OCI-LY7 (cell line): ENCODE measurements around the gene SPIB. TPM values are rescaled to one million over a fixed set of nuclear protein-coding genes. Genes with fewer than 3 reads are reported as not detected.

Experiments
- BruUV-seq: library from RNA; stranded (reverse); fragments of 400-500 nt; replicated peaks from 2 replicates; lab custom pipeline; 2021; lab: Mats Ljungman, UMichigan
- CTCF ChIA-PET: fragments of 300-600 bp; sonication (Branson Sonifier 250); formaldehyde crosslinking; loops from one replicate; lab custom pipeline; 2022; ENCODE audit warnings: antibody characterized with exemption; ENCODE audit not compliant: unreplicated experiment; lab: Charles Lee
- POLR2A ChIA-PET: fragments of 300-600 bp; sonication (Branson Sonifier 250); formaldehyde crosslinking; loops from one replicate; lab custom pipeline; 2022; ENCODE audit warnings: antibody characterized with exemption; lab: Charles Lee
- DNase-seq: peaks from one replicate; pipeline ENCODE4 v3.0.0-alpha.2; 2015; ENCODE audit warnings: low spot score
- H2AFZ ChIP-seq: fragments of 200-600 bp; sonication (generic), shearing (Covaris generic); 2 replicates; pipeline ENCODE4 v1.6.1; 2014; ENCODE audit warnings: mild to moderate bottlenecking, antibody characterized with exemption, low read length, moderate library complexity
- H3K27ac ChIP-seq: fragments of 200-600 bp; sonication (generic); 2 replicates; pipeline ENCODE4 v1.5.1; 2014; ENCODE audit warnings: mixed run types, low read depth, mild to moderate bottlenecking, moderate library complexity, low read length, inconsistent platforms; ENCODE audit not compliant: poor library complexity, severe bottlenecking
- H3K36me3 ChIP-seq: fragments of 200-600 bp; sonication (generic); 2 replicates; pipeline ENCODE4 v1.6.1; 2014; ENCODE audit warnings: mild to moderate bottlenecking, antibody characterized with exemption, low read length, moderate library complexity, mixed read lengths; ENCODE audit not compliant: insufficient read depth
- H3K4me1 ChIP-seq: fragments of 200-600 bp; sonication (generic); 2 replicates; pipeline ENCODE4 v1.5.1; 2014; ENCODE audit warnings: mild to moderate bottlenecking, low read length; ENCODE audit not compliant: insufficient read depth, poor library complexity, severe bottlenecking
- H3K4me2 ChIP-seq: fragments of 200-600 bp; sonication (generic); 2 replicates; pipeline ENCODE4 v1.6.1; 2014; ENCODE audit warnings: mild to moderate bottlenecking, low read length
- H3K4me3 ChIP-seq: fragments of 200-600 bp; sonication (generic); 2 replicates; pipeline ENCODE4 v1.5.1; 2014; ENCODE audit warnings: mild to moderate bottlenecking, low read depth, low read length; ENCODE audit not compliant: poor library complexity, severe bottlenecking
- H3K79me2 ChIP-seq: fragments of 200-600 bp; sonication (generic); 2 replicates; pipeline ENCODE4 v1.6.1; 2016; ENCODE audit warnings: low read depth, mild to moderate bottlenecking, low read length, moderate library complexity, mixed read lengths; ENCODE audit not compliant: insufficient read depth
- H3K9me2 ChIP-seq: fragments of 200-600 bp; sonication (generic); 2 replicates; pipeline ENCODE4 v1.6.1; 2016; ENCODE audit warnings: mild to moderate bottlenecking, low read length, mixed read lengths; ENCODE audit not compliant: insufficient read depth
- H3K9me3 ChIP-seq: fragments of 200-600 bp; sonication (generic); 2 replicates; pipeline ENCODE4 v1.6.1; 2014; ENCODE audit warnings: mild to moderate bottlenecking, mixed run types, low read length, mixed read lengths
- H4K20me1 ChIP-seq: fragments of 200-600 bp; sonication (generic); 2 replicates; pipeline ENCODE4 v1.6.1; 2014; ENCODE audit warnings: mild to moderate bottlenecking, antibody characterized with exemption, low read length, moderate library complexity, mixed read lengths; ENCODE audit not compliant: insufficient read depth
- EZH2phosphoT487 ChIP-seq: fragments of 200-600 bp; sonication (generic); IDR thresholded peaks from 2 replicates; pipeline ENCODE4 v1.6.1; 2018; ENCODE audit warnings: low read depth, borderline replicate concordance, mild to moderate bottlenecking, mixed run types, antibody characterized with exemption, low read length, moderate library complexity, mixed read lengths
- intact Hi-C: fragments of 100-400 bp; cut with micrococcal nuclease; formaldehyde crosslinking; loops from one replicate; pipeline ENCODE4 v1.10.0; 2022; ENCODE audit not compliant: unreplicated experiment
- total RNA-seq, 2 experiments: library from RNA; depleted of rRNA in 1 of 2; stranded (reverse); fragments of >200 nt in 1 of 2; shearing (Covaris generic) in 1 of 2; gene quantifications; 2 replicates each; pipeline ENCODE4 v1.2.3, GENCODE V29; 2014 to 2022
- TF ChIP-seq, protein P1 (sequence below): fragments of 200-600 bp; sonication (generic); conservative IDR thresholded peaks from 2 replicates; pipeline ENCODE4 v1.5.1; 2014; ENCODE audit warnings: mild to moderate bottlenecking, antibody characterized with exemption, low read length, moderate library complexity, mixed read lengths

Gene SPIB
- total RNA-seq, 2 experiments from 2014 or later: 99.4 to 145 TPM

DNA sequence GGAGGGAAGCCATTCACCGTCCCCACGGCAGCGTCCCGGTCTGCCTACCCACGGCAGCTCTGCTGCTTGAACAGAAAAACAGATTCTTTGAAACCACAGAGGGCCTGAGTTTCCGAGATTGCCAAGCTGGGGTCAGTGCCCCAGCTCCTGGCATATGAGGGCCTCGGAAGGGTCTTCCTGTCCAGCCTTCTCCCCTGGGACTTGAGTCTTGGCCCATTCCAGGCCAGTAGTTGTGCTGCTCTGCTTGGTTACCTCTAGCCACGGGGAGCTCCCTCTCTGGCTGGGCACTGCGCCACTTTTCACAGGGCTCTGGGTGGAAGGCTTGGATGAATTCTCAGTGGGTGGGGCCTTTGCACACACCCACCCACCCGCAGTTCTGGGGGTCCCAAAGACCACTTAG is 8.6 kb upstream of the SPIB start:
- Histone ChIP-seq H3K4me3 (no peak overlapping the region), H2AFZ (no peak overlapping the region), H3K4me1 (peaks cover 13% of the 10 kb centered on the region), H3K36me3 (peaks cover 87% of the 10 kb centered on the region), H3K9me2 (no peaks in the 10 kb centered on the region), H3K27ac (no peak overlapping the region), H3K79me2 (no peaks in the 10 kb centered on the region), H3K4me2 (no peak overlapping the region), H3K9me3 (no peaks in the 10 kb centered on the region), H4K20me1 (no peaks in the 10 kb centered on the region)
- POLR2A ChIA-PET: no interaction called here
- intact Hi-C loops: no loop called here
- no peak for DNase-seq
- BruUV-seq: no TSS peak
- CTCF ChIA-PET: no interaction called here
- TF ChIP-seq, protein P1, sequence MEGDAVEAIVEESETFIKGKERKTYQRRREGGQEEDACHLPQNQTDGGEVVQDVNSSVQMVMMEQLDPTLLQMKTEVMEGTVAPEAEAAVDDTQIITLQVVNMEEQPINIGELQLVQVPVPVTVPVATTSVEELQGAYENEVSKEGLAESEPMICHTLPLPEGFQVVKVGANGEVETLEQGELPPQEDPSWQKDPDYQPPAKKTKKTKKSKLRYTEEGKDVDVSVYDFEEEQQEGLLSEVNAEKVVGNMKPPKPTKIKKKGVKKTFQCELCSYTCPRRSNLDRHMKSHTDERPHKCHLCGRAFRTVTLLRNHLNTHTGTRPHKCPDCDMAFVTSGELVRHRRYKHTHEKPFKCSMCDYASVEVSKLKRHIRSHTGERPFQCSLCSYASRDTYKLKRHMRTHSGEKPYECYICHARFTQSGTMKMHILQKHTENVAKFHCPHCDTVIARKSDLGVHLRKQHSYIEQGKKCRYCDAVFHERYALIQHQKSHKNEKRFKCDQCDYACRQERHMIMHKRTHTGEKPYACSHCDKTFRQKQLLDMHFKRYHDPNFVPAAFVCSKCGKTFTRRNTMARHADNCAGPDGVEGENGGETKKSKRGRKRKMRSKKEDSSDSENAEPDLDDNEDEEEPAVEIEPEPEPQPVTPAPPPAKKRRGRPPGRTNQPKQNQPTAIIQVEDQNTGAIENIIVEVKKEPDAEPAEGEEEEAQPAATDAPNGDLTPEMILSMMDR: no peak
- no peak for TF ChIP-seq EZH2phosphoT487

DNA sequence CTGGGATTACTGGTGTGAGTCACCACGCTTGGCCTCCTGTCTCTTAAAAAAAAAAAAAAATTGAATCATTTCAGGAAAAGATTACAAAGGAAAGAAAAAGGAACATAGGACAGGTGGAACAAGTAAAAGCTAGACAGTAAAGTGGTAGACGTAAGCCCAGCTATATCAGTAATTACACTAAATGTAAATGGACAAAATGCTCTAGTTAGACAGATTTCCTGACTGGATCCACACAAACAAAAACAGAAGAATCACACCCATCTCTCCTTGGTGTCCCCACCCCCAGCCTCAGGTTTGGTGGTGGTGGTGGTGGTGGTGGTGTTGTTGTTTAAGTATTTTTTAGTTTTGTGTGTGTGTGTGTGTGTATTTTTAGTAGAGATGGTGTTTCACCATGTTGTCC is 6.3 kb upstream of the SPIB start:
- ChIA-PET CTCF (interaction anchor here (0.5 kb wide), 1 partner anchor 904 kb away, joined by 3 read pairs; no protein-coding TSS in a partner anchor), POLR2A (no interaction called here)
- TF ChIP-seq EZH2phosphoT487: no peak
- TF ChIP-seq, protein P1: no peak
- no peaks in the 10 kb centered on the region for H4K20me1 ChIP-seq
- no peaks in the 10 kb centered on the region for H3K79me2 ChIP-seq
- DNase-seq: no peak
- peaks cover 77% of the 10 kb centered on the region for H3K36me3 ChIP-seq
- intact Hi-C loops: no loop called here
- no peaks in the 10 kb centered on the region for H3K9me3 ChIP-seq
- H3K4me3 ChIP-seq: no peak overlapping the region
- H3K9me2 ChIP-seq: no peaks in the 10 kb centered on the region
- H3K4me2 ChIP-seq: no peak overlapping the region
- H3K4me1 ChIP-seq: peaks cover 34% of the 10 kb centered on the region
- no TSS peak for BruUV-seq
- no peak overlapping the region for H2AFZ ChIP-seq
- no peak overlapping the region for H3K27ac ChIP-seq

DNA sequence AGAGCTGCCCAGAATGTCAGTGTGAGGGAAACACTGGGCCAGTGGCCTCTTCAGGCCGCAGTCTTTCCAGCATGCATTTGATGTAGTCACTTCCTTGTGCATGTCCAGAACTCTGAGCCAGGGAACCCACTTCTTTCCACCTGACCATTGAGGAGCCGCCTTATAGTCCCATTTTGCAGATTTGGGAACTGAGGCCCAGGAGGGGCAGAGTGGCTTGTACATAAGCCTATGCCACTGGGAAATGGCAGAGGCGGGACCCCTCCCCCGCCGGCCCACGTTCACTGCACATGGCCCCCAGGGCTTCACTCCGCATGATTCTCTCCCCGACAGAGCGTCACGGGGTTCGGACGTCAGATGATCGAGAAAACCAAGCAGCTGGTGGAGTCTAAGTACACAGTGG is 5.6 kb upstream of the SPIB start:
- intact Hi-C loops: no loop called here
- ChIA-PET POLR2A (no interaction called here), CTCF (no interaction called here)
- Histone ChIP-seq H3K4me2 (no peak overlapping the region), H3K9me2 (no peaks in the 10 kb centered on the region), H3K4me3 (no peak overlapping the region), H3K27ac (no peak overlapping the region), H3K9me3 (no peaks in the 10 kb centered on the region), H2AFZ (no peak overlapping the region), H3K4me1 (peaks cover 40% of the 10 kb centered on the region), H4K20me1 (no peaks in the 10 kb centered on the region), H3K36me3 (peaks cover 74% of the 10 kb centered on the region), H3K79me2 (peaks cover 3% of the 10 kb centered on the region; the same call in 1 of the 2 replicates)
- BruUV-seq: no TSS peak
- DNase-seq: no peak
- TF ChIP-seq, protein P1: no peak
- TF ChIP-seq EZH2phosphoT487: no peak
